ENCODE measurements around the gene RREB1.

GRCh38 chr6:7125290-7125689 is 17.5 kb downstream of the RREB1 start:
- TF ChIP-seq BHLHE40 (IDR thresholded peaks at IDR 0.05; ENCODE audit: borderline replicate concordance), result no peak
- no peak for TF ChIP-seq FOXK2 (IDR thresholded peaks at IDR 0.05)
- TF ChIP-seq PKNOX1 (IDR thresholded peaks at IDR 0.05), result no peak
- TF ChIP-seq ZNF384 (IDR thresholded peaks at IDR 0.05), result no peak
- TF ChIP-seq TARDBP (IDR thresholded peaks at IDR 0.05), result no peak
- TF ChIP-seq ARNT (IDR thresholded peaks at IDR 0.05), result no peak
- TF ChIP-seq SP1 (IDR thresholded peaks at IDR 0.05), result no peak
